ENCODE data around the gene MCM3.
A peak's percentile ranks its signal among the peaks of the same experiment; 100 is the strongest.

MCM3 gene

DNA sequence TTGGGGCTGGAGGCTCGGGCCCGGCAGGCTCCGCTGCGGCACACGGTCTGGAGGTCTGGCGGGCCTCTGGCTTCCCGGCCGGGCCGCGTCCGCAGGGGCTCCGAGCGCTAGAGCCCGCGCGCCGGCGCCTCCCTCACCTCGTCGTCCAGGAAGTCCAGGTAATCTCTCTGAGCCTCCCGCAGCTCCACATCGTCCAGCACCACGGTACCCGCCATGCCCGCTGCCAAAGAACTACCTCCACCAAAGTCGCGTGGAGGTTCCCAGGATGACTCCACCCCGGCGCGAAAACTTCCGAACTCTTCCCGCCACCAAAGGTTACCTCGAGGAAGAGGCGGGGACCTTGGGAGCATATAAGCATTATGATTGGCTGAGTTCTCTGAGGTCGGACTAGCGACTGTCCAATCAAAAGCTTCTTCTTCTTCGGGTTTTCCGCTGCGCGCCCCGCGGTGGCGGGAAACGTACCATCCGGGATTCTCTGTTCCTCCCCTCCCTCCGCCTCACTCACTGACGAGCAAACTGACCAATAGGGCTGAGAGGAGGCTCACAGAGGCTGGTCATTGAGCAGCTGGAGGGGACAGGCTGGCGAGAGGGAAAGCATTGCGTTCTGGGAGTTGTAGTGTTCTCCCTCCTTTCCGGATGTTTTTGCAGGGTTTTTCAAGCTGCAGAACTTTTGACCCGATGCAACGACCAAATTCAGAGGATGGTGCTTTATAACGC lies at the start of gene MCM3:
Gene MCM3, minus strand, starts transcription at position 283 of the 717 bp plus-strand sequence. Its CDS starts 68 bp downstream, at position 215.
- DNase-seq = peak; percentile 99

DNA sequence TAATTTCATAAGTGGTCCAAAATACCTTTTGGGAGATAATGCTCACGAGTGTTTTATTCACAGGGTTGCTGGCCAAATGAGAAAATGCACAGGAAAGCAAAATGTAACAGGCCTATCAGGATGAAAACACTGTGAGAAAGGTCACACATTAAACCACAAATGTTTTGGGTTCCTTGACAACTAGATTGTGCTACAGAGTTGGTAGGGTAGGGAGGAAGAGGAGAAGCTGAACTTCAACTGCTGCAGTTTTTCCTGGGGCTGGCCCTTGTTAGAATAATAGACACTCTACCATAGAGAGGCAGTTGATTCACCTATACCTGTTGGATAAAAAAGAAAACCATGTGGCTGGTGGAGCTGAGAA lies 49.3 kb upstream of the MCM3 start:
- DNase-seq = no peak

DNA sequence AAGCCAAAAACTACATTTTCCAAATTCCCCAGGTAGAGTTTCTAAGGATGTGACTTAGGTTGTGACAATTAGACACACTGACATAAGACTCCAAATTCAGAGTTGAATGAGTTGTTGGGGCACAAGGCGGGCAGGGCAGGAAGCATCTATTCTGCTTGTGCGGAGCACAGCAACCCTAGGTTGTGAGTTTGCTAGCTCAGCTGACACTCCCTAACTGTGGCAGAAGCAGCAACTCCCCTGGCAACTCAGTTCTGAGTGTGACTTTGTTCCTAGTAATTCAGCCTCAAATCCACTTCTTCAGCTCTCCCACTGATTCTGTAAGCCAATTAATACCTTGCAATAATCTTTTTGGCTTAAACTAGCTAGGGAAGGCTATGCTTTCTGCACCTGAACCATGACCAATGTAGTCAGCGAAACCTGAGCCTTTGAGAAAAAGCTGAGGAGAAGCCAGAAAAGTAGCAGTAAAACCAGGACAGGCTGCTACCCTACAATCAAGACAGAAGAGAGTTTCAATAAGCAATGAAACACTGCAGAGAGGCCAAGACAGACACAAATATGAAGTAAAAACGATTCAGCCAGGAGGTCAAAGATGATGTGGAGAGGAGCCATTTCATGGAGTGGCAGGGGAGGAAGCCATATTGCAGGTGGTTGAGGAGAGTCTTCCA lies 47.4 kb upstream of the MCM3 start:
- no peak for DNase-seq

DNA sequence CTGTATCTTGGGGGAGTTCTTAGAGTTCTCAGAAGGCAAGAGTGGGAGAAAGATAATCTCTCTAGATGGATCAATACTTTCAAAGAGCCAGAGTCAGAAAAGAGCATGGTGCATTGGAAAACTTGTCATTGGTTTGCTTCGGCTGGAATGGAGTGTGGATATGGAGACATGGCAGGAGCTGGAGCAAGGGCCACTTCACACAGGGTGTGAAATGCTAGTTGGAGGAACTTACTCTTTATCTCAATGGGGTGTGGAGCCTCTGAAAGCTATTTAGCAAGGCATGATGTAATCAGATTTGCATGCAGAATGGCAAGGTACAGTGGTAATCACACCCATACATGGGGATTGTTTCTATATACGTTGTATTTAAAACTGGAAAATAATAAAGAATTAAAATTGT lies 45.9 kb upstream of the MCM3 start:
- DNase-seq = no peak

GRCh38 chr6:52328729-52329128 lies 44.2 kb upstream of the MCM3 start:
- no peak for DNase-seq

DNA sequence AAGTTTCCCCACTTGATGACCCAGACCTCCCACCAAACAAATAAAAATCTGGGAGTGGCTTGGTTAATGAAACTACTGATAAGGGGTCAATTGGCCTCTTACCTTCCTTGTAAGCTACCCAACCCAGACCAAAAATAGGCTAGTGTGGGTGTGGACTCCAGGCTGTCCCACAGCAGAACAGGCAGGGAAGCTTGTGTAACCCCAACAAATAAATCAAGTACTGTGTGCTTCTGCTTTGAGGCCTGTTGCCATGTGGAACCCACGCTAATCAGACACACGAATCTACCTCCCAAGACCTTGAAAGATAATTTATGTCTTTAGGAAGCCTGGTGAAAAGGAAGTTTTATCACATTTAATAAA lies 43.7 kb upstream of the MCM3 start:
- no peak for DNase-seq

DNA sequence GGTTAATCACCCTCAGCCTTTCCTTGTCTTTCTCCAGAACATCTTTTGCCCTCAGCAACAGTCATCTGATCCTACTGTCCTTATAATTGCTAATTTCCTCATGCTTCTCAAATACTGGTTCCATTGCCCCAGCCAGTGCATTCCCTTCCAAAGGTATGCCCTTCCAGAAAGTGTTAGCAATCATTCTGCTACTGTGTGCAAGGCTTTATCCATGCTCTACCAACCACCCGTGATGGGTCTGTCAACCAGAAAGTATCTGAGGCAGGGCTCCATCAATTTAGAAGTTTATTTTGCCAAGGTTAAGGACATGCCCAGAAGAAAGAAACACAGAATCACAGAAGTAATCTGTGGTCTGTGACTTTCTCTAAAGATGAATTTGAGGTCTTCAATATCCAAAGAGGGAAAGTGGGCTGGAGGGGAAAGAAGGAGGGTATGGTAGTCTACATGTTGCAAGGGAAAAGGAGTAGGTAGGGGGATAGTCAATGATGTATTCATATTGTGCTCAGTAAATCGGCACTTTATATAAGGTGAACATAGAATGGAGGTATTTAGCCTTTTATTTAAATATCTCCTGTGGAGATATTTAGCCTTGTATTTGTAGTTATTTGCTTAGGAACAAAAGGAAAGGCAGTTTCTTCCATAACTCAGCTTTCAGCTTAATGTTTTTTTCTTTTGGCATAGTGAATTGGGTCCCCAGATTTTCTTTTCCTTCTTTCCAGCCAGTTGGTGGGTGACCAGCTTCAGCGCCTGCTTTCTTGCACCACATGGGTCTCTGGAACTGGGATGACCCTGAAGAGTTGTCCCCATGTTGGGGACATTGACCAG lies 42.2 kb upstream of the MCM3 start:
- DNase-seq = no peak

GRCh38 chr6:52325695-52326471 lies 41.3 kb upstream of the MCM3 start:
- no peak for DNase-seq

GRCh38 chr6:52324189-52324588 lies 39.6 kb upstream of the MCM3 start:
- no peak for DNase-seq

DNA sequence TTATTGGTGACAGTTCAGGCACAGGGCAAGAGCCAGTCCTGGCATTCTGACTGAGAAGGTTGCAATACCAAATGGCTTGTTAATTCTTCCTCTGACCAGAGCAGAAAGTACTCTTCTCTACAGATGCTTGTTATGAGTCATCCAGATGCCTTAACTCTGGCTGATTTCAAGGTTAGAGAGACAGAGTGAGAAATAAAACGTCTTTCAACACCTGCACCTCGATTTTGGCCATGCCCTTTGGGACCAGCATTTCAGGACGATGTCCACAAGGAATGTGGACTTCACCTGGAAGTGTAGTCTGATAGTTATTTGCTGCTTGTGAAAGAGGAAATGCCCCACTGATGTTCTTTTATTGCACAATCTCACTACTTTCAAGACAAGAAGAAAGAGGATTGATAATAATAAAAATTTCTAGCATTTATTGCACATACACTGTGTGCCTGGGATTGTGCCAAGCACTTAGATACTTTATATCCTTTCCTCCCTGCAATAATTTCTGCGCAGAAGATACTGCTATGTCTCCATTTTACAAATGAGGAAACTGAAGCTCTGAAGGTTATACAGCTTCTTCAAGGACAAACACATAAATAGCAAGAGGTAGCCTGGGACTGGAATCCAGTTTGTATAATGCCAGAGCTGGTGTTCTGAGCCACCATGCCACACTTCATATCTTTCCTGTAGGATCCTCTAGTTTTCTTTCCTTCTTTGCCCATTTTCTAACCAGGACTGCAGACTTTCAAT lies 33.5 kb upstream of the MCM3 start:
- DNase-seq = no peak

GRCh38 chr6:52317211-52317610 lies 32.7 kb upstream of the MCM3 start:
- no peak for DNase-seq

GRCh38 chr6:52314752-52315151 lies 30.2 kb upstream of the MCM3 start:
- no peak for DNase-seq

DNA sequence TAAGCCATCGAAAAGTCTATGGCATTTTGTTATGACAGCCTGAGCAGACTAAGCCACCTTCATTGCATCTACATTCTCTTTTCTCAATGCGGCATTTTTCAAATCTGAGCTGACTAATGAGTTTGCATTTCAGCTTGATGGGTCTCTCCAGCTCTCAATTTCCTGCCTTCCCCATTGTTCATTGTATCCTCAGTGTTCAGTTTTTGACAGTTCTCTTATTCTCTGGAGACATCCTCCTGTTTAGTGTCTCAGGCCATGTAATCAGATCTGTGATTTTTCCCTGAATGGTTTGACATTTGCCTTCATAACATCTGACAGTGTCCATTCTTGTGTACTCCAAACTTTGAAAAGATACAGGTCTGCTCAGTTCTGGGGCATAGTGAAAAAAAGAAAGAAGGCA lies 27.9 kb upstream of the MCM3 start:
- no peak for DNase-seq

DNA sequence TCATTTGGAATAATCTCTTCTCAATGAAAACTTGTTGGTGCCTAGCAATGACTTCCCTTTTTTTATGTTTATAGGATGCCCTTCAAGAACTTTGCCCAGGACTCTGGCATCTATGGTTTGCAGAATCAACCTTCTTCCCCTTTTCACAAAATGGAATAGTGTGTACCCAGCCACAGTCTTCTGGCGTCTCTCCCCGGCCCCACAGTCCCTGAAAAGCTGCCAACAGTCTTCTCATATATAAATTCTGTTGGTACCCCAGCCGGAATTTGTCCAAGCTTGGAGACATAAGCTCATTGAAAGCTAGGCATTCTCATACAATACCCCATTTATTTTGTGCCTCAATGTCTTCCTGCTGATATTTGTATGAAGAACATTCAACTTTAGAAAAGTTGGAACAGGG lies 26.4 kb upstream of the MCM3 start:
- DNase-seq = no peak

- no peak for DNase-seq
Observed at GRCh38 chr6:52307900-52308372, 23.4 kb upstream of the MCM3 start.

- DNase-seq = no peak
Observed at GRCh38 chr6:52306972-52307870, 22.7 kb upstream of the MCM3 start.

DNA sequence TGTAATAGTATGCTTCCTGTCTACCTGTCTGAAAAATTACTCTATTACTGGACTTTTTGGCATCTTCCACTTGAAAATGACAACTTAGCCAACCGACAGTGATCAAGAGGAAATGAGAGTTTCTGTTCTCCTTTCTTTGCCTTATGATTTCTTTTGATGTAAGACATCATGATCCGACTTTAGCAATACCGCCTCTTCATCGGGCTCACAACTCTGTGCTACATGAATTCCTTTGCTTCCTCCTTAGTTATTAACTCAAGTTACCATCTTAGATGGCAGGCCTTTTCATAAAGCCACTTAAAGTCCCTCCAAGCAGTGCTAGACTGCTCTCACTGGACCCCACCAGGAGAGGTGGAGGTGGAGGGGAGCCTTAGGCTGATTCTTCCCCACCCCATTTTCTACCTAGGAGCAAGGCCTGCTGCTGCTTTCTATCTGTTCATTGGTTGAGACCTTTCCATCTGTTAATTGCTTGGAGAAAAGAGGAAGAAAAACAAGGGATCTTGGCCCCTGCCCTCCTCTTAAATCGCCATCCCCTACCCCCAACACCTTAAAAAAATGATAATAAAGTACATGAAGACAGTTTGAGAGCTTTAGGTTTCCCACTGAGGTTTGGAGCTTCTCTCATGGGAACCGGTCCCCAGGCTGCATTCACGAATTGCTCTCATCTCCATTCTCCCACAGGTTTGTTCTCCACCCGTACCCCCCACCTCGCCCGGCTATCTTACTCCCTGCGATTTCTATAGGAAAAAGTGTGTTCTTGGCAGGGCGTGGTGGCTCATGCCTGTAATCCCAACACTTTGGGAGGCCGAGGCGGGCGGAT lies 21.6 kb upstream of the MCM3 start:
- no peak for DNase-seq

- DNase-seq = no peak
Observed at GRCh38 chr6:52305411-52305810, 20.9 kb upstream of the MCM3 start.

DNA sequence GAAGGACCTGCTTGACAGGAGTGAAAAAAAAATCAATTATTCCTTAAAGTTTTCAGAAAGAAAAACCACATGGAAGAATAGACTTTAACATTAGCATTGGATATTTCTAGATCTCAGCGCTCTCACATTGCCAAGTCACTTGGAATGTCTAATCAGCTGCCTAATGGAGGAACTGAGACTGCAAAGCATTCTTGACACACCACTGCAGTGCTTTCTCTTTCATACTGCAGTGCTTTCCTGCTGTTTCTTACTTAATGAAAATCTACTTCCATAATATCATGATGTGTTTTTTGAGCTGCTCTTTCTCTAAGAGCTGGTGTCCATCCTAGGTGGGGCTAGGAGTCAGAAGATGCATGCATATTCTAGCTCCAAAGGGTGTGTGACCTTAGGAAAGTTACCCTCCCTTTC lies 20.4 kb upstream of the MCM3 start:
- no peak for DNase-seq

GRCh38 chr6:52303178-52303577 lies 18.6 kb upstream of the MCM3 start:
- DNase-seq = no peak

Measured in NCI-H1930 (cell line).